Hematopoietic multipotent progenitor cell treated with erythropoietin and hydrocortisone succinate and interleukin-3 and kit ligand, for 4 days (in vitro differentiated cells): ENCODE measurements around the gene SCN1B.

Experiments used
- DNase-seq: peaks from one replicate; pipeline ENCODE4 v3.0.0-alpha.2; 2015

SCN1B gene

GRCh38 chr19:35077411-35078223 is 47.3 kb downstream of the SCN1B start:
- DNase-seq, result no peak

- DNase-seq, result no peak
These were observed 49.6 kb downstream of the SCN1B start for GRCh38 chr19:35079826-35080225.

GRCh38 chr19:35080613-35081170 is 50.4 kb downstream of the SCN1B start:
- DNase-seq, result no peak

- no peak for DNase-seq
These were observed 50.9 kb downstream of the SCN1B start for GRCh38 chr19:35081201-35081600.

GRCh38 chr19:35083691-35084508 is 53.6 kb downstream of the SCN1B start:
- DNase-seq, result no peak

- DNase-seq, result no peak
These were observed 54.2 kb downstream of the SCN1B start for GRCh38 chr19:35084509-35084762.

- no peak for DNase-seq
These were observed 55.7 kb downstream of the SCN1B start for GRCh38 chr19:35085947-35086346.

GRCh38 chr19:35086455-35086854 is 56.2 kb downstream of the SCN1B start:
- DNase-seq, result no peak

- no peak for DNase-seq
These were observed 57.1 kb downstream of the SCN1B start for GRCh38 chr19:35087393-35087792.

GRCh38 chr19:35088131-35088913 is 58.1 kb downstream of the SCN1B start:
- DNase-seq, result no peak

- DNase-seq, result no peak
These were observed 59.3 kb downstream of the SCN1B start for GRCh38 chr19:35089554-35089953.
